HG03045 (cell line): ENCODE measurements around the gene THRSP.
"Not testable (repeated sequence)": the region's sequence is repeated elsewhere in the genome, so short reads cannot be mapped to it uniquely, and the experiment has no call there.

ENCODE experiments used
- ATAC-seq: cut with Tn5 transposase; IDR thresholded peaks from one replicate; pipeline ENCODE4 v1.9.1; 2021; ENCODE audit warnings: mild to moderate bottlenecking, moderate library complexity; ENCODE audit not compliant: unreplicated experiment

The THRSP gene

GRCh38 chr11:78085972-78086371 lies 22.3 kb downstream of the THRSP start:
- ATAC-seq = no peak

DNA sequence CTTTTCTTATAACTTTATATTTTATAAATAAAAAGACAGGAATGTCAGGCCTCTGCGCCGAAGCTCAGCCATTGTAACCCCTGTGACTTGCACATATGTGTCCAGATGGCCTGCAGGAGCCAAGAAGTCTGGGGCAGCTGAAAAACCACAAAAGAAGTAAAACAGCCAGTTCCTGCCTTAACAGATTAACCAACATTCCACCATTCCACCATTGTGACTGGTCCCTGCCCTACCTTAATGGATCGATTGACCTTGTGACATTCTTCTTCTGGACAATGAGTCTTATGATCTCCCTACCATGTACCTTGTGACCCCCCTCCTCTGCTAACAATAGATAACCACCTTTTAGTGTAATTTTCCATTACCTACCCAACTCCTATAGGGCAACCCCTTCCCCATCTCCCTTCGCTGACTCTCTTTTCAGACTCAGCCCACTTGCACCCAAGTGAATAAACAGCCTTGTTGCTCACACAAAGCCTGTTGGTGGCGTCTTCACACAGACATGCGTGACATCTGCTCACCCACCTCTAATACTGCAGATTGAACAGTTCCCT lies 22.9 kb downstream of the THRSP start:
- not testable (repeated sequence) for ATAC-seq

- ATAC-seq = no peak
These were observed 30.6 kb downstream of the THRSP start for GRCh38 chr11:78094250-78094649.

GRCh38 chr11:78097666-78098385 lies 34.2 kb downstream of the THRSP start:
- no peak for ATAC-seq

- ATAC-seq = no peak
These were observed 36.0 kb downstream of the THRSP start for GRCh38 chr11:78099666-78100065.

DNA sequence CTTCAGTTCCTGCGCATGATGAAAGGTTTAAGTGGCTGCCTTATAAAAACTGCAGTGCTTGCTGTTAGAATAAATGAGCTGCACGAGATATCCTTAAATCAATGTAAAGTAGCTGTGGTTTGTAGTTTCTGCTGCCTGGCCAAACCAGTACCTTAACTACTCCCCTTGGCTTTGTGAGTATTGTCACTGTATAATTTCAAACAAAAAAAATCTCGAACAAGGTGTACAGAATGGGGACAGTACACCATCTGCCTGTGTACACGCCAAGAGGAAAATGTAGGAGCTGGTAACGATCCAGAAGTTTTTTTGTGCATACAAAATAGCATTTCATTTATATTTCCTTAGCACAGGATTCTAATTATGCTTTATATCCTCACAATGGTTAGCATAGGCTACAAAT lies 36.6 kb downstream of the THRSP start:
- no peak for ATAC-seq

DNA sequence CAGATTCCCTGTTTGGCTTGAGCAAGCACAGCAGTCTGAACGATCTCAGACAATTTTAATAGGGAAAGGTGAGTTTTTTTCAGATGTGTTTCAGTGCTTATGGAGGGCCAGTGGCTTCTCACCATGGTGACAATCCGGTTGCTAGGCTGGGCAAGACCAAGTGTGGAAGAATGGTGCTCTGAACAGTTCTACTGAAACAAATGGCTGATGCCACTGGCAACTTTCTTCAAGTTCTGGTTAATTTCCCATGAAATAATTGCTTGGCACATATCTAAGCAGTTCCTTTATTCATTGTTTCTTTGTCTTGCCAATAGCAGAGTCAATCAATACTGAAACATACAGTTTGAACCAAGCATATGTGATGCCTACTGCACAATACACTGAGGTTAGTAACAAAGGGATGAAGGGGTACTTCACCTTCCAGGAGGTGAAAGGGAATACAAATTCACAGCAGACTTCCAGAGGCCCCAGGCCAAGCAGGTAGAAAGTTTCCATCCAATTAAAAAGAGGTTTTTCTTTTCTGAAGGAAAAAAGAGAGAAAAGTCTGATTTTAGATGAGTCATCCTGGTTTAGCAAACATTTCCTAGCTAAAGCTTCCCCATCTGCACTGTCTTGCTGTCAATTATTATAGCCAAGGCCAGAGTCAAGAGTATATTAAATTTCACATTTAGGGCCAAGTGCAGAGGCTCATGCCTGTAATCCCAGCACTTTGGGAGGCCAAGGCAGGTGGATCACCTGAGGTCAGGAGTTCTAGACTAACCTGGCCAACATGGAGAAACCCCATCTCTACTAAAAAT lies 37.2 kb downstream of the THRSP start:
- no peak for ATAC-seq

DNA sequence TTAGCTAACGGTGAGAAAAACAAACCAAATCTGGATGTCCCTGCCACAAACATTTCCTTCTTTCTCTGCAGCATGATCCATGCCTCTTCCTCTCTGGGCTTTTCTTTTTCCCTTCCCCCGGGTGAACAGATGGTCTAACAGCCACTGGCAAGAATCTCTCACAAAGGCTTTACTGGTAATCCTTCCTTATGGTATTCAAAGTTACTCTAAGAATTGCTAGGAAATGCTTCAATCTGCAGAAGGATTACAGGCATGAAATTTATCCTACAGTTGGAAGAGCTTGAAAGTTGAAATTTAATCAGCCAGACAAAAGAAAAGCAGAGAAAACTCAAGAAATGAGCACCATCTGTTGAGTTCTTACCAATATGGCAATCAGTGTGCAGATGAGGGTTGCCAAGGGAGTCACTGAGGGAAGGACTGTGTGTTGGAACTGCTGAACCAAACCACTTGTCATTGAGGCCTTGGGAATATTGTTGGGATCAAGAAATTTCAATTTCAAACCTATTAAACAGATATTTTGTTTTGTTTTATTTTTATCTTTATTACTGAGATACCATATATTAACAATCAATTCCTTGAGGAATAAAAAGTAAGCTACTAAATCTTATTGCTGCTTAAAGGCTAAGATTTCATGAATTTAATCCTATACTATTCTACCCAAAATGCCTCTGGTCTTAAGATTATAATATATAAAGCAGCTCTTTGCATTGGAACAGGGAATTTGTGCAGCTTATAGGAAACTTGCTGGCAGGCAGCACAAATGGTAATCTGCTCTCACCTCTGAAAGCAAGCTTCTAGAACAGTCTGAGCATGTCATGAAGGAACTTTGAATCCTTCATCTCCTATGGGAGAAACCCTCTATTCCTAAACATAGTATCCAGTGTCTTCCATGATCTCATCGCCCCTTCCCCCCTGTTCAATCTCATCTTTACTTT lies 45.7 kb downstream of the THRSP start:
- no peak for ATAC-seq

DNA sequence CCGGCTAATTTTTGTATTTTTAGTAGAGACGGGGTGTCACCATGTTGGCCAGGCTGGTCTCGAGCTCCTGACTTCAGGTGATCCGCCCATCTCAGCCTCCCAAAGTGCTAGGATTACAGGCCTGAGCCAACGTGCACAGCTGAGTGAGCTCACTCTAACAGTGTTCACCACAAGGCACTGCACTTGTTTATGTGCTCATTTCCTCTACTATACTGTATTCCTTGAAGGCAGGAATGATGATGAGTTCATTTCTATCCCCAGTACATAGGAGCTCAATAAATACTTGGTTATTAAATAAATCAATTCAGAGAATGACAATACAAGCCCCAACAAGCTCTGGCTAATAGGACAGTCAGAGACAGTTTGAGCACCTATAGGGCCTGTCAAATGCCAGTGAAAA lies 46.7 kb downstream of the THRSP start:
- ATAC-seq = no peak

DNA sequence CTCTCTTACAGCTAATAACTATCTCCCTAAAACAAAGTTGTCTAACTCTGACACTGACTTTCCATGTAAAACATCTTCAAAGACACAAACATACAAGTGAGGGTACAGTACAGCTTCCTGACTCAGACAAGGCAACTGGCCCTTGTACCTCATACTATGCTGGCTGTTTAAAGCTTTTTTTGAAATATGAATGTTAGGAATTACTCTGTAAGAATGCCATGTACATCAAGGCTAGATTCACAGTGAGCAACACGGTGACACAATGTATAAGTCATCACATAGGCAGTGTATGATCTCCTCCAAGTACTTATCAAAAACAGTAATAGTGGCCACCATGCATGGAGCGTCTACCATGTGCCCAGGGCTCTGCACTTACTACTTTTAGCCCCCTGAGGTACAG lies 47.2 kb downstream of the THRSP start:
- no peak for ATAC-seq

DNA sequence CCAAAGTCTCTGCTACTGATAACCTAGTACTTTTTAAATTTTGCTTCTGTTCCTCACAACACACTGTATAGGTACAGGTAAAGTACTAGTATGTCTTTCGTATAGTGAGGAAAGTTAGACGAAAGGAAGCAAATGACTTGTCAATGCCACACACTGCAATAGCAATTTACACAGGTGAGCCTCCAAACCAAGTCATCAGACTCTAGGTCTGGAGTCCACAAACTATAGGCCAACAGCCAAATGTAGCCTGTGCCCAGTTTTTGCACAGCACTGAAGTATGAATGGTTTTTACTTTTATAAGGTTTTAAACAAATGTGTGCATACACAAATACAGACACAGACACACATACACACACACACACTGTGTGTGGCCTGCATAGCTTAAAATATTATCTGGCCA lies 47.6 kb downstream of the THRSP start:
- ATAC-seq = no peak

- ATAC-seq = no peak
These were observed 49.1 kb downstream of the THRSP start for GRCh38 chr11:78112582-78113275.
